ENCODE data around the gene PRSS57.

GRCh38 chr19:639253-640160, 55.7 kb downstream of the PRSS57 start, which contains the start of gene FGF22:
- TF ChIP-seq TCF4 (CRISPR knock-in tag; IDR thresholded peaks at IDR 0.05; ENCODE audit: borderline replicate concordance) (no peak), RARB (CRISPR knock-in tag; IDR thresholded peaks at IDR 0.05) (no peak), ARNTL (CRISPR knock-in tag; IDR thresholded peaks at IDR 0.05; ENCODE audit: borderline replicate concordance, low read depth) (no peak), ZC3H10 (CRISPR knock-in tag; IDR thresholded peaks at IDR 0.05) (no peak)
